ENCODE results near the gene BMP3.
A peak's percentile ranks its signal among the peaks of the same experiment; 100 is the strongest.

The BMP3 gene

GRCh38 chr4:81023484-81023883 is 7.0 kb upstream of the BMP3 start:
- no peak overlapping the region for H3K14ac ChIP-seq (ENCODE audit: low read length)
- no peak overlapping the region for H2BK120ac ChIP-seq (ENCODE audit: low read depth, low read length)
- no peak overlapping the region for H3K4ac ChIP-seq (ENCODE audit: low read length)
- no peaks in the 10 kb centered on the region for H3K79me1 ChIP-seq (ENCODE audit: low read depth, low read length)
- H3K27ac ChIP-seq (replicated peaks; ENCODE audit: low read length): no peak overlapping the region
- H3K23ac ChIP-seq (ENCODE audit: low read depth, low read length, poor library complexity): no peak overlapping the region
- DNase-seq (ENCODE audit: low spot score): no peak
- H2AK5ac ChIP-seq (ENCODE audit: low read depth, low read length): no peak overlapping the region
- no peak overlapping the region for H2BK12ac ChIP-seq (ENCODE audit: low read length)
- peaks cover 0 to 9% (median 0%) of the 10 kb centered on the region in 3 experiments for H3K27me3 ChIP-seq (ENCODE audit: control insufficient read depth in 3 of 3, insufficient read depth in 3 of 3, low read depth in 1 of 3, low read length in 3 of 3)
- H3K9ac ChIP-seq (ENCODE audit: low read depth, low read length, poor library complexity): no peak overlapping the region
- no peak overlapping the region for H2BK15ac ChIP-seq (ENCODE audit: low read length)
- H3K4me3 ChIP-seq (ENCODE audit: low read length in 2 of 2): no peak overlapping the region
- no peak overlapping the region for H4K8ac ChIP-seq (ENCODE audit: low read depth, low read length)
- H3K9me3 ChIP-seq (replicated peaks in 1 of 2; ENCODE audit: control insufficient read depth in 2 of 2, insufficient read depth in 1 of 2, low read depth in 1 of 2, low read length in 2 of 2): no peaks in the 10 kb centered on the region
- H2BK5ac ChIP-seq (ENCODE audit: low read length): no peak overlapping the region
- no peak overlapping the region for H3K4me2 ChIP-seq (ENCODE audit: insufficient read depth, low read length, poor library complexity, severe bottlenecking)
- no peaks in the 10 kb centered on the region for H3K36me3 ChIP-seq (replicated peaks in 1 of 2; ENCODE audit: control insufficient read depth in 2 of 2, insufficient read depth in 2 of 2, low read length in 2 of 2)
- no peaks in the 10 kb centered on the region for H3K4me1 ChIP-seq (ENCODE audit: control insufficient read depth in 2 of 2, insufficient read depth in 1 of 2, low read depth in 1 of 2, low read length in 2 of 2)
- H2AFZ ChIP-seq (ENCODE audit: low read length): no peak overlapping the region
- H3K18ac ChIP-seq (ENCODE audit: low read length): no peak overlapping the region
- no peak overlapping the region for H4K91ac ChIP-seq (ENCODE audit: low read depth, low read length, poor library complexity)

- peak; percentile 43 for DNase-seq (ENCODE audit: low spot score)
- peaks cover 2 to 60% (median 15%) of the 10 kb centered on the region in 3 experiments for H3K27me3 ChIP-seq (ENCODE audit: control insufficient read depth in 3 of 3, insufficient read depth in 3 of 3, low read depth in 1 of 3, low read length in 3 of 3)
These were observed 678 bp downstream of the BMP3 start for GRCh38 chr4:81030981-81031791.

GRCh38 chr4:81031796-81032551 is 1.5 kb downstream of the BMP3 start:
- no peaks in the 10 kb centered on the region for H3K9me3 ChIP-seq (replicated peaks in 1 of 2; ENCODE audit: control insufficient read depth in 2 of 2, insufficient read depth in 1 of 2, low read depth in 1 of 2, low read length in 2 of 2)
- no peak overlapping the region for H3K9ac ChIP-seq (ENCODE audit: low read depth, low read length, poor library complexity)
- H3K23ac ChIP-seq (ENCODE audit: low read depth, low read length, poor library complexity): peak overlapping the region; percentile 56
- no peak overlapping the region for H2BK120ac ChIP-seq (ENCODE audit: low read depth, low read length)
- peak overlapping the region; percentile 10 for H2AK5ac ChIP-seq (ENCODE audit: low read depth, low read length)
- no peak overlapping the region for H4K91ac ChIP-seq (ENCODE audit: low read depth, low read length, poor library complexity)
- no peak overlapping the region for H4K8ac ChIP-seq (ENCODE audit: low read depth, low read length)
- no peak for DNase-seq (ENCODE audit: low spot score)
- H3K27ac ChIP-seq (replicated peaks; ENCODE audit: low read length): no peak overlapping the region
- H2BK15ac ChIP-seq (ENCODE audit: low read length): no peak overlapping the region
- H3K4ac ChIP-seq (ENCODE audit: low read length): no peak overlapping the region
- H3K79me1 ChIP-seq (ENCODE audit: low read depth, low read length): no peaks in the 10 kb centered on the region
- H3K27me3 ChIP-seq (ENCODE audit: control insufficient read depth in 3 of 3, insufficient read depth in 3 of 3, low read depth in 1 of 3, low read length in 3 of 3): peaks cover 2 to 60% (median 15%) of the 10 kb centered on the region in 3 experiments
- H3K18ac ChIP-seq (ENCODE audit: low read length): no peak overlapping the region
- peaks cover 0 to 4% of the 10 kb centered on the region in 2 donors for H3K4me1 ChIP-seq (ENCODE audit: control insufficient read depth in 2 of 2, insufficient read depth in 1 of 2, low read depth in 1 of 2, low read length in 2 of 2)
- WGBS, 2 donors (ENCODE audit: extremely low coverage in 2 of 2, insufficient read length in 2 of 2, insufficient replicate concordance in 1 of 2): no CpG with 5 or more reads among the region's 15 CpGs
- peak overlapping the region; percentile 99 for H3K4me2 ChIP-seq (ENCODE audit: insufficient read depth, low read length, poor library complexity, severe bottlenecking)
- peak overlapping the region; percentile 41 to 77 for H3K4me3 ChIP-seq (ENCODE audit: low read length in 2 of 2)
- no peak overlapping the region for H2BK5ac ChIP-seq (ENCODE audit: low read length)
- H3K36me3 ChIP-seq (replicated peaks in 1 of 2; ENCODE audit: control insufficient read depth in 2 of 2, insufficient read depth in 2 of 2, low read length in 2 of 2): no peaks in the 10 kb centered on the region
- H3K14ac ChIP-seq (ENCODE audit: low read length): no peak overlapping the region
- no peak overlapping the region for H2BK12ac ChIP-seq (ENCODE audit: low read length)
- H2AFZ ChIP-seq (ENCODE audit: low read length): peak overlapping the region; percentile 84

More at GRCh38 chr4:81030981-81031791, 678 bp downstream of the BMP3 start:
- H3K4me3 ChIP-seq (ENCODE audit: low read length in 2 of 2): peak overlapping the region; percentile 41 to 77
- no CpG with 5 or more reads among the region's 77 CpGs for WGBS, 2 donors (ENCODE audit: extremely low coverage in 2 of 2, insufficient read length in 2 of 2, insufficient replicate concordance in 1 of 2)
- no peaks in the 10 kb centered on the region for H3K9me3 ChIP-seq (replicated peaks in 1 of 2; ENCODE audit: control insufficient read depth in 2 of 2, insufficient read depth in 1 of 2, low read depth in 1 of 2, low read length in 2 of 2)
- H3K79me1 ChIP-seq (ENCODE audit: low read depth, low read length): no peaks in the 10 kb centered on the region
- H3K23ac ChIP-seq (ENCODE audit: low read depth, low read length, poor library complexity): peak overlapping the region; percentile 56
- H3K9ac ChIP-seq (ENCODE audit: low read depth, low read length, poor library complexity): peak overlapping the region; percentile 74
- peak overlapping the region; percentile 84 for H2AFZ ChIP-seq (ENCODE audit: low read length)
- H2AK5ac ChIP-seq (ENCODE audit: low read depth, low read length): peak overlapping the region; percentile 10
- H3K18ac ChIP-seq (ENCODE audit: low read length): peak overlapping the region; percentile 78
- H3K27ac ChIP-seq (replicated peaks; ENCODE audit: low read length): no peak overlapping the region
- no peak overlapping the region for H4K91ac ChIP-seq (ENCODE audit: low read depth, low read length, poor library complexity)
- H2BK15ac ChIP-seq (ENCODE audit: low read length): no peak overlapping the region
- H3K4me1 ChIP-seq (ENCODE audit: control insufficient read depth in 2 of 2, insufficient read depth in 1 of 2, low read depth in 1 of 2, low read length in 2 of 2): peaks cover 0 to 4% of the 10 kb centered on the region in 2 donors
- H3K14ac ChIP-seq (ENCODE audit: low read length): peak overlapping the region; percentile 14
- no peak overlapping the region for H2BK5ac ChIP-seq (ENCODE audit: low read length)
- no peak overlapping the region for H2BK12ac ChIP-seq (ENCODE audit: low read length)
- H2BK120ac ChIP-seq (ENCODE audit: low read depth, low read length): no peak overlapping the region
- H3K4me2 ChIP-seq (ENCODE audit: insufficient read depth, low read length, poor library complexity, severe bottlenecking): peak overlapping the region; percentile 99
- no peaks in the 10 kb centered on the region for H3K36me3 ChIP-seq (replicated peaks in 1 of 2; ENCODE audit: control insufficient read depth in 2 of 2, insufficient read depth in 2 of 2, low read length in 2 of 2)
- H4K8ac ChIP-seq (ENCODE audit: low read depth, low read length): no peak overlapping the region
- no peak overlapping the region for H3K4ac ChIP-seq (ENCODE audit: low read length)
